NK-92 treated with Interleukin-12 subunit alpha and Interleukin-12 subunit beta, amount 100 ng/mL, for 24 hours (cell line): ENCODE results near the gene PDZD11.
"Not testable (repeated sequence)": the region's sequence is repeated elsewhere in the genome, so short reads cannot be mapped to it uniquely, and the experiment has no call there.

Experiments
- DNase-seq: peaks from one replicate; lab custom pipeline; 2025; lab: John Stamatoyannopoulos, UW

The PDZD11 gene

DNA sequence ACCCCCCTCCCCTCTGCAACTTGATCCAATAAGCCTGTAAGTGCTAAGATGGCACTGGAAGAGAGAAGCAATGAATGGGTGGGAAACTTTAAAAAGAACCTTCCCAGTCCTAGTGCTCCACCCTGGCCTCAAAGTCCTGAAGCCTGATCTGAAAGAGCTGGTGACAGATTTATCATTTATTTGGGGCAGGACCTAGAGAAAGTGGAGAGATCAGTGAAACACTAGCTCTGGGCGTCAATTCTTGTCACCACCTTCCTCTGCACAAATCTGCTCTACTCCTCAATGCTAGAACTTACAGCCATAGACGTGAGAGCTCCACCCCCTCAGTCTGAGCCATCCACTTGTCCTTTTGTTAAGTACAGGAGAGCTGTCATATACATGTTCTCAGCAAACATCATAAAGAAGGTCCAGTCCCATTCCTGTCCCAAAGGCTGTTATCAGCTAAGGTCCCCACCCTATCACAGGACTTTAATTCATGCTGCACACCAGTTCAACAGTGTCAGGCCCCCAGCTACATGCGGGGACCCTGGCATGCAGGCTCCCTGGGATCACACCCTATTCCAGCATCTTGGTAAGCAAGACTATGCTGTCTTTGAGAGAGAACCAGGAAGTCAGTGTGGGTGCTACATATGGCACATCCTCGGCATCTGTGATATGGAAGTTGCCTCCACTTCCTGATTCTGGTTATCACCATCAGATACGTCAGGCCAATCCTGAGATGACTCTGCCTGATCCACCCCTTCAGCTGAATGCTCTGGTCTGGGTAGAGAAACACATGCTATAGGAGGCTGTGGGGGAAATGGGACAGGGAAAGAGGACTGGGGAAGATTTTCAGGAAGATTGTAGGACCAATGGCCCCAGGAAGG, 32.1 kb downstream of the PDZD11 start:
- DNase-seq: no peak

DNA sequence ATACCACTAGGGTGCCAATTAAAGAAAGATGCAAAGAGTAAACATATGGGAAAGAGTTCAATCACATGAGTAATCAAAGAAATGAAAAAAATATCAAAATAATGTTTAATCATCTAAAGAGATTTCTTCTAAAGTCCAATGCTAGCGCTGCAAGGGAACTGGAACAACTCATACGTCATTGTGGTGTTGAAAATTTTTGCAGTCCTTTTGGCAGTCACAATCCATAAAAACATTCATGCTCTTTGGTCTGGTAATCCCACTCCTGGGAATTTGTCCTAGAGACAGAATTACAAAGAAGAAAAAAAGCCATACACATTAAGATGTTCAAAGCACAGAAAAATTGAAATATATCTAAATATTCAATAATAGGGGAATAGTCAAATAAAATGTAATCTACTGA, 34.3 kb downstream of the PDZD11 start:
- no peak for DNase-seq

DNA sequence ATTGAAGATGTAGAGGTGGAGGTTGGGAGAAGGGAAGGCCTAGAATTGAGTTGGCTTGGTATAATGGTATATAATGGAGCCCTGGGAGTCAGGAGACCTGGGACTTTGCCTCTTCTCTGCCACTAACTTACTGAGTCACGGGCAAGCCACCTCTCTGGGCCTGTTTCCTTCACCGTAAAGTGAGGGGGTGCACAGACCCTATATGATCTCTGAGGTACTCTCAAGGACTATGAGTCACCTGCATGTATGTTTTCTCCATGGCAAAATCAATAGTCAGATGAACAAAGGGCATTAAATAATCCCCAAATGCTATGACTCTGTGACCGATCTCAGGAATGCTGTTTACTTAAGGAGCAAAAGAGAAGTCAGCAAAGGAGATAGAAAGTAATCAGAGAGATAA, 34.8 kb downstream of the PDZD11 start:
- no peak for DNase-seq

DNA sequence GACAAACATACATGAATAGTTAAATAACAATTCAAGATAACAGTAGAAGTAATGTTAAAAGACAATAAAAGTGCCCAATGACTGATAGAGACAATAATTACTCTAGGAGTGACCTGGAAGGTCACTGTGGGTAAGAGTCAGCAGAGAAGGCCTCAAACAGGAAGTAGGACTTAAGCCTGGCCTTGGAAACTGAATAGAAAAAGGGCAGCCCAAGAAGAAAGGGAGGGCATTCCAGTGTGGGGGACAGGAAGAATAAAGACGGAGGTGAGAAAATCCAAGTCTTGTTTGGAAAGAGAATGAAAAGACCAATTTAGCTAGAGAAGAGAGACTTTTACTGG, 35.7 kb downstream of the PDZD11 start:
- no peak for DNase-seq

DNA sequence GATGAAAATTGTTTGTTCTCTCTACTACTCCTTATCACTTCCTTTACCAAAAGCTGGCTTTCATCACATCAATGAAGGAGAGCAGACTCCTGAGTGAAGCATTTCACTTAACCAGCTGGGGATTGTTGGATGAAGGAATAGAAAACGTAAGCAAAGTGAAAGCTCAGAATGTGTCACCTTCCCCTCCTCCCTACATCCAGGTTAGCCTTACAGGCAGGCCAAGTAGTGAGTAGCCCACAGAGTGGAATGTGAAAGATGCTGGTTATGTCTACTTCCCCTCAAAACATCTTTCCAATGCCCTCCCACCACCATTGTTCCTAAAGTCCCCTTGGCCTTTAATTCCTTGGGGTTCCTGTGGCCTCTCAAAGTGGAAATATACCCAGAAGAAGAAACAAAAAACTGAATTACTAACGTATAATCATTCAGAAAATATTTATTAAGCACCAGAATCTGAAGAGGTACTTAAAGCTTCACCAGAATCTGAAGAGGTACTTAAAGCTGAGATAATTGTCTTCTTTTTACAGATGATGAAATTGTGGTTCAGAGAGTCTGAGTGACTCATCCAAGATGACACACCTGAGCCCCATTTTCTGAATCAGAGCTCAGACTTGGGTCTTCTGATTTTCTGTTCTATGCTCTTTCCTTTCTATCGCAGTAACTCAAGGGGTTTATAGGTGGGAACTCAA, 36.2 kb downstream of the PDZD11 start:
- no peak for DNase-seq

DNA sequence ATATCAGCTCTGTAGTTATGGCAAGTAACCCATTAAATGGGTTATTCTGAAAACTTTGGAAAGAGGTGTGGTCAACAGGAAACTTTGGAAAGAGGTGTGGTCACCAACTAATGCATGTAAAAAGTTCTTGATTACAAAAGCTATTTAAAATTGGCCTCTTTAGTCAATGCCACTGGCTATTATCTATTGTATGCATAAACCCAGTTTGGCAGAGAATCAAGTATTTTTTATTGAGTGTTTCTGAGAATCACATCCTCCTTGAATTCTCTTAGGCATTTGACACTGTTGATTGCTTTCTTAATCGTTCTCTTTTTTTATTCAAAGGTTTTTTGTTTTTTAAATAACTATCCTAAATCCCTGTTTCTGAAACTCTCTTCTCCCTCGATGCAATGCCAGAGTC, 37.2 kb downstream of the PDZD11 start:
- DNase-seq: no peak

DNA sequence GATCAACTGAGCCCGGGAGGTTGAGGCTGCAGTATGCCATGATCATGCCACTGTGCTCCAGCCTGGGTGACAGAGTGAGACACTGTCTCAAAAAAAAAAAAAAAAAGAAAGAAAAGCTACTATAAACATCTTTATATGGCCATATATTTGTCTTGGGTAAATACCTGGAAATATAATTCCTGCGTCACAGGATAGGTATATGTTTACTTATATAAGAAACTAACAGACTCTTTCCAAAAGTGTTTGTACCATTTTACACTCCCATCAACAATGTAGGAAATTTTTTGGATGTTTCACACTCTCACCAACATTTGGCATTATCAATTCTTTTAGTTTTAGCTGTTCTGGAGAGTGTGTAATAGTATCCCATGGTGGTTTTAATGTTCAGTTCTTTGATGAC, 42.5 kb downstream of the PDZD11 start:
- DNase-seq: no peak

DNA sequence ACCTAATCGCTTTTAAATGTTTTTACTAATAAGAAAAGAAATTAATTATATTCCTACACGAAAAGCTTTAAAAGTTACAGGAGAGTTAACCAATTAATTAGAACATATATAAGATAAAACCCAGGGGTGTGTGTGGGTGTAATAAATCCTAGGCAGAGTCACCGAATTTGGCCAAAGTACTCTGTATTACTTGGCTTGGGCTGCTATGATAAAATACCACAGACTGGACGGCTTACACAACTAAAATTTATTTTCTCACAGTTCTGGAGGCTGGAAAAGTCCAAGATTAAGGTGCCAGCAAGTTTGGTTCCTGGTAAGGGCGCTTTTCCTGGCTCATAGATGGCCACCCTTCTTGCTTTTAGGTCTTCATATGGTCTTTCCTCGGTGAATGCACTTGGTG, 44.8 kb downstream of the PDZD11 start:
- no peak for DNase-seq

DNA sequence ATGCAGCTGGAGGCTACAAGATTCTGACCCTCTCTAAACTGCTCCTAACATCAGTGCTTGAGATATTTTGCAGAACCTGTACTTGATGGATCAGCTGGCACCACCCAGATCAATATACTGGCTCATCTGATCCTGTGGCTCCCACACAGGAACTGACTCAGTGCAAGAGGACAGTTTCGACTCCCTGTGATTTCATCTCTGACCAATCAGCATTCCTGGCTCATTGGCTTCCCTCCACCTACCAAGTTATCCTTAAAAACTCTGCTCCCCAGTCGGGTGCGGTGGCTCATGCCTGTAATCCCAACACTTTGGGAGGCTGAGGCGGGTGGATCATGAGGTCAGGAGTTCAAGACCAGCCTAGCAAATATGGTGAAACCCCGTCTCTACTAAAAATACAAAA, 46.1 kb downstream of the PDZD11 start:
- not testable (repeated sequence) for DNase-seq

DNA sequence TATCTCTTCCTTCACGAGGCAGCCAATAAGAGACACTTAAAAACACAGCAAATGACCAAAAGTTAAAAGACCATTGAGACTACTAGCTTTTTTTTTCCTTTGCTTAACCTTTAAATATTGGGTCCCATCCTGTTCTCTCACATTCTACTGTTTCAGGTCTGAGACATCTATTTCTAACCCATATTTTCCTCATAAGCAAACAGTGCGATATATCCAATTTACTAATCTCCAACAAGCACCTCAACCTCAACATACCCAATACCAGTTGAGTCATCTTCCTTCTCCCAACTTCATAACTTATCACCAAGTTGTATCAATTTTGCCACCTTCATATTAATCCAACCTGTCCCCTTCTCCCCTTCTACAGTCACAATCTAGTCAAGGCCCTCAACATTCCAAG, 48.2 kb downstream of the PDZD11 start:
- DNase-seq: no peak

DNA sequence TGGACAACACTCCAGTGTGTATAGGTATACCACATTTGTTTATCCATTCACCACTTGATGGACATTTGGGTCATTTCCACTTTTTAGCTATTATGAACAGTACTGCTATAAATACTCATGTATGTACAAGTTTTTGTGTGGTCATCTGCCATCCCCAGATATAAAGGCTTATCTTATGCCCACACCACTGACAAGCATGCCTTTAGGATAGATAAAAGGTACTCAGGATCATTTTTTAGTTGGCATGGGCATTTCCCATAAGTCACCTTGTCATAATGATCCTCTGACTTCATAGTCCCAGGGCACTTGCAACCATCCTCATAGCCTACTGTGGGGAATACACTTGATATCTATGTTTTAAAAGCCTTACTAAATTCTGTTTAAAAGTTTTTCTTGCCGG, 49.0 kb downstream of the PDZD11 start:
- no peak for DNase-seq
